HG02840 (cell line): Measurements from ENCODE around the gene TSHZ2.
"Not testable (repeated sequence)": the region's sequence is repeated elsewhere in the genome, so short reads cannot be mapped to it uniquely, and the experiment has no call there.

Experiments
- ATAC-seq: cut with Tn5 transposase; IDR thresholded peaks from one replicate; pipeline ENCODE4 v1.9.1; 2021; ENCODE audit warnings: mild to moderate bottlenecking, moderate library complexity, moderate number of reproducible peaks; ENCODE audit not compliant: unreplicated experiment, low FRiP score

TSHZ2 gene

DNA sequence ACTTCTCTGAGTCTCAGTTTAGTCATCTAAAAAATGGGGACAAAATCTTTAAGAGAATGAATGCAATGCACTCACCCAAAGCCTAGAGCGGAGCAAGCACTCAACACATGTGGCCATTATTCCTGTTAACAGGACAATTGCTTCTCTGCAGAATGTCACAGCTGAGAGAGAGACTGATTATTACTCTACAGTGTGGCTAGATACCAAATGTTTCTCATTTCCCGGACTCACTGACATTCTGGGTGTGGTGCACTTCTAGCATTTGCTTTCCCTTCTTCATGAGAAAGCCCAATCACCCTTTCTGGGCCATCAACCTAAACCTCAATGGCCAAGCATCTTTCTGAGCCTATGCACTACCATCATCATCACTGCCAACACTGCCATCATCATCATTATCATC lies 347.6 kb downstream of the TSHZ2 start:
- ATAC-seq = no peak

DNA sequence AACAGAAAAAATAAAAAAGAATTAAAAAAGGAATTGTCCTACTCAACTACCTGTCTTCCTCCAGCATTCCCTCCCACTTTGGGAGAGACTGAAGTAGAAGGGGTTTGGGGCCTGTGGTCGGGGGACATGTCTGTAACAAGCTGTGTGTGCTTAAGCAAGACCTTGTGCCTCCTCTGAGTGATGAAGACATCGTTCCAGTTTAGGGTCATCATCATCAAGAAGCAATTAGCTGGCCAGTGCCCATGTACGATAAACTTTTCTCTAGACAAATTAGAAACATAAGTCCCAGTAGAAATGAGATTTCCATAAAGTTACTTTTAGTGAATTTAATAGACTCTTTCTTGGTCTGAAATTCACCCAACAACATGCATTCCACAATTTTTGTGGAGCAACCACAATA lies 348.5 kb downstream of the TSHZ2 start:
- ATAC-seq = no peak

DNA sequence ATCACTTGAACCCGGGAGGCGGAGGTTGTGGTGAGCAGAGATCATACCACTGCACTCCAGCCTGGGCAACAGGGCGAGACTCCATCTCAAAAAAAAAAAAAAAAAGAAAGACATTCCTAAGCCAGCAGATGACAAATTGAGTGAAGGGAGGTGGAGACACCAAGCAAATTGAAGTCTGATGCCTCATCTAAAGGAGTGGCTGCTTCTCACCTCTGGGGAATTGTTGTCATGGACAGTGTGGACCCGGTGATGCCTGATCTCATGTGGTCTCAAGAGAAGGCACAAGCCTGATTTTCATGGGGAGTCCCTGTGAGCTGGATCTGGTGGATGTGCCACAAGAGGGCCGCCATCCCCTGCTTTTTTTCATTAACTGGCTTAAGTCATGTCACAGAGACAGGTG lies 349.4 kb downstream of the TSHZ2 start:
- no peak for ATAC-seq

DNA sequence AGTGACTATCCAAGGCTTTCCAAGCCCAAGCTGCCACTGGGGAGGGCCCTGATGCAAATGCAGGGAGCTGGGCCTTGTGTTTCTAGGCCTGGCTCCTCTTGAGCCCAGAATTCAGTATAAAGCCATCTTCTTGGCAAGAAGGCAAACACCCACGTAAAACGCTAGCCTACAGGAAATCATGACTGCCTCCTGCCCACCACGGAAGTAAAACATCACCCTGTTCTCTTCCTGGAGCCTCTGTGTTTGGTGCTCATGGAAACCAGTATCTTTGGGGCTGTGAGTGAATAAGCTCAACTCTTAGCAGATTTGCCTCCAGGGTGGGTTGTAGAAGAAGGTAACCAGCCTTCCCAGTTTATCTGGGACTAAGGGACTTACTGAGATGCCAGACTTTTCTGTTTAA lies 350.5 kb downstream of the TSHZ2 start:
- ATAC-seq = no peak

DNA sequence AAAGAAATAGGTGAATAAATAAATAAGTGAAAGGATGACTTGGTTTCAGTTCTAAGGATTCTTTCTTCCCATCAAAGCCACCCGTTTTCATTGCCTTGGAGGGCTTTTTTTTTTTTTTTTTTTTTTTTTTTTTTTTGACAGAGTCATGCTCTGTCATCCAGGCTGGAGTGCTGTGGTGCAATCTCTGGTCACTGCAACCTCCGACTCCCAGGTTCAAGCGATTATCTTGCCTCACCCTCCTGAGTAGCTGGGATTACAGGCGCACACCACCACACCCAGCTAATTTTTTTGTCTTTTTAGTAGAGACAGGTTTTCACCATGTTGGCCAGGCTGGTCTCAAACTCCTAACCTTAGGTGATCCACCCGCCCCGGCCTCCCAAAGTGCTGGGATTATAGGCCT lies 351.3 kb downstream of the TSHZ2 start:
- not testable (repeated sequence) for ATAC-seq

DNA sequence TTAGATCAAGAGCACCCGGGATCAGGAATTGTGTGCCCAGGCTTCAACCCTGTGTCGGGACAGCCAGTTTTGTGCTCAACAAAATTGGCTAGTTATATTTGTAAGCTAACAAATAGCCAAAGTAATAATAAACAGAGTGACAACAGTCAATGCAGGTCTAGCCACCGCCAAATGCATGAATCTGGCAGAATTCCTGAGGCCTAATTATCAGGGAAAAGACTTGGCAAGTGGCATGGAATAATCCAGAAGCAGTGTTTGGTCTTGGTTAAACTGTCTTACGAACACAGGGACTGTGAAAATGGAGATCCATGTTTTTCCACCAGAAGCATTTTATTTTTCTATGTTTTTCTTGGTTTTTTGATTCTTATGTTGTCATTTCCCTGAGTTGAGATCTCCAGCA lies 352.7 kb downstream of the TSHZ2 start:
- ATAC-seq = no peak

DNA sequence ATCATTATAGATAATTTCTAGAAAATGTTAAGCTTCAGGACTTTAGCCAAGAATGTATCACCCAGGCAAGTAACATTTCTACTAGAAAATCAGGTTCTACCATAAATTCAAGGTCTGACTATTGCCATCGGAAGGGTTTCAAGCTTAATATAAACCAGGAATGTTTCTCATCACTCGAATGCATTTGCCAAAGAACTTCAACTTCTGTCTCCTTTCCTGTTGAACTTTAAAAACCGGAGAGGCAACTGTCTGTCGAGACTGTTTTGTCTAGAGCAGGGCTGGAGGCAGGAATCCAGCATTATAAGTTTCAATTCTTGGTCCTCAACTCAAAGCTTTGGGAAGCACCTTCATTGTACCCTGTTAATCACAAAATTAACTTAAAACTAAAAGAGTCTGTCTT lies 356.8 kb downstream of the TSHZ2 start:
- no peak for ATAC-seq

DNA sequence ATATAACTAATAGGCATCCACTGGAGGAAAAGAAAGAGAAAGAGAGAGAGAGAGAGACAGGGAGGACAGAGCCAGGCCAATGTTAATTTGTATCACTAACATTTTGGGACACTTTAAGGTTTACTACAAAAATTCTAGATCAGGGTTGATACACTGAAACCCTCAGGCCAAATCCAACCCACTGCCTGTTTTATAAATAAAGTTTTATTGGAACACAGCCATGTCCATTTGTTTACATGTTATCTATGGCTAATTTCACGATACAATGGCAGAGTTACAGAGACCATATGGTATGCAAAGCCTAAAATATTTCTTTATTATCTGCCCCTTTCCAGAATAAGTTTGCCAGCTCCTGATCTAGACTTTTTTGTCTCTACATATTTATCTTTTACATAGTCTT lies 357.6 kb downstream of the TSHZ2 start:
- no peak for ATAC-seq

DNA sequence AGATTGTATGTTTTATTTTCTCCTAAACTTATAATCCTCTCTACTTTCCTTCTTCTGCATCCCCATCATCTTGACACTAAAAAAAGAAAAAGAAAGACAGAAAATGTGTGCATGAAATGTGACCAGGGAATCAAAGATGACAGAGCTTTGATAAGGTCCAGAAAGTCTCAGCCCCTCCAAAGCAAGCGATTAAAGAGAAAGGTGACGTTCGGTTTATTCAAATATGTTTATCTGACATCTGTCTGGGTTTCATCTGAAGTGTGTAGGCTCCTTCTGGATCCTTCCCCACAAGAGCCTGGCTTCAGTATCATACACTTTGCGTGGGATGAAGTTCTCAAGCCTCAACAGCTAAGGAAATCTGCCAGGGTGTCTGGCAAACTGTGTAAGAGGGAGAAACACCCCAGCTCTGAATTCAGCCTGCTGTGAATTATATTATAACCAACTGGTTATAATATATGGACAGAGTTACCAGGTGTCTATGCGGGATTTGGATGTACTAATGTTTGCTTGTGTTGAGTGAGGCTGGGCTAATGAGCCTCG lies 358.5 kb downstream of the TSHZ2 start:
- ATAC-seq = no peak

DNA sequence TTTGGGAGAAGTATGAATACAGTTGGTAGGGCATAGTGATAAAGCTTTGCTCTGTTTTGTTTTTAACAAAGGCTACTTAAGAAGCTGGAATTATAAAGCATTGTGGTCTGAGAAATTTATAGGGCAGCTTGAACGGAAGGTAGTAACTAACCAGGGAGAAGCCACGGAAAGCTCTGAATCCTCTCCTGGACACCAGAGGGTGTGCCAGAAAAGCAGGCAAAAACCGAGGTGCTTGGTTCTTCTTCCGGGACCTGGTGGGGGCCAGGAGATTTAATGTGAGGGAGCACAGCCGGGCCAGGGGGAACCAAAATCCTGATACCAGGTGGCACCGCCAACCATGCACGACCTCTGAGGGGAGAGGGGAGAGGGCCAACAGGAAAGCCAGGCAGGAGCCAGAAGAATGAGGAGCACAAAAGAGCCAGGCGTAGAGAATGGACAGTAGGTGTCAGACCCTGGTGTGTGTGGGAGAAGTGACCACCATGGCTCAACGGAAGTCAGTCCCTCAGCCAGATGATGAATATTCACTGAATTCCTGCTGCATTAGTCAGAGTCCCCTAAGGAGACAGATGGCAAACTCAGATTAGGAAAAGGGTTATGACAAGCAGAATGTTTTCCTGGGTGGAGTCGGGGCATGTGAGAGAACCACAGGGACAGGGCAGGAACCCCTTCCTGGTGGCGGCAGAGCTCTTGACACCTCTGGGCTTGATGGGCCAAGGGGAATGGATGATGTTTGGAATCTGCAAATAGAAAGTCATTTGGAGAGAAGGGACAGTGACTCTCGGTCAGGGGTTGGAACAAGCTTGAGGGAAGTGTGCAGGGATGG lies 359.2 kb downstream of the TSHZ2 start:
- no peak for ATAC-seq

DNA sequence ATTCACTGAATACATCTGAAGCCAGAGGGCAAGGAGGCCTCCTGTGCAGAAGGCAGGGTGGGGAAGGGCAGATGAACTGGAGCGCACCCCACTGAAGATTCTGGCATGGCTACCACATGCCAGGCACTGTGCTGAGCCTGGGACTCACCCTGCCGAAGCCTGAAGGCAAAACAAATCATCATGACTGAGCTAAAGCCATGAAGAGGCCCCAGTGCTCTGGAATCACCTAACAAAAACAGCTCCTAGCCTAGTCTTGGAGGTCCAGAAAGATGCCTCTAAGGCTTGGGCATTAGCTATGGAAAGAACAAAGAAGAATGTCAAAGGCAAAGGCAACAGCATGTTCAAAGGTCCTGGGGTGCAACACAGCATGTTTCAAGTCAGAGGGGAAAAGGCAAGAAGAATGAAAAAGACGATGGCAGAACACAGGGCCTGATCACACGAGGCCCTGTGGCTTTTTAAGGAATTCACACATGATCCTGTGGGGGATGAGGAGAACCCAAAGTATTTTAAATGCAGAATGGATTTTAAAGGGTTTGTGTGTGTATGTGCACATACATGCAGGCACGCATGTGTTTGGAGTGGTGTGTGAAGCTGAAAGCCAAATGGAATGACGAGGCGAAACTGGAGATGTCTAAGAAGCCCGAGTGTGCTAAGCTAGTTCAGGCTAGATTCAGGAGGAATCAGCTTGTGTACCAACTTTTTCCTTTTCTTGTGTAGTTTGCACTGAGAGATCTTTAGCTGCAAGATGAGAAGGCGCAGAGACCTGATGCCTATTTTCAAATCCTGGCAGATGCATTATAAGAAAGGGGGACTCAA lies 360.1 kb downstream of the TSHZ2 start:
- ATAC-seq = no peak

DNA sequence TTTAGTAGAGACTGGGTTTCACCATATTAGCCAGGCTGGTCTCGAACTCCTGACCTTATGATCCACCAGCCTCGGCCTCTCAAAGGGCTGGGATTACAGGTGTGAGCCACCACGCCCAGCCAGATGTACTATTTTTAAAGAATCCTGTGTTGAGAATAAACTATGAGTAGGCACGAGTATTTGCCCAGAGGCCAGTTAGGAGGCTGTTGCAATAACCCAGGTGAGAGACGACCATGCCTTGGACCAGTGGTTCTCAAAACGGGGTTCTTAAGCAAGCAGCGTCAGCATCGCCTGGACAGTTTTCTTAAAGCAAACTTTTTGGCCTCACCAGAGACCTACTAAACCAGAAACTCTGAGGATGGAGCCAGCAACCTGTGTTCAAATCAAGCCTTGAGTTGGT lies 362.7 kb downstream of the TSHZ2 start:
- ATAC-seq = no peak

DNA sequence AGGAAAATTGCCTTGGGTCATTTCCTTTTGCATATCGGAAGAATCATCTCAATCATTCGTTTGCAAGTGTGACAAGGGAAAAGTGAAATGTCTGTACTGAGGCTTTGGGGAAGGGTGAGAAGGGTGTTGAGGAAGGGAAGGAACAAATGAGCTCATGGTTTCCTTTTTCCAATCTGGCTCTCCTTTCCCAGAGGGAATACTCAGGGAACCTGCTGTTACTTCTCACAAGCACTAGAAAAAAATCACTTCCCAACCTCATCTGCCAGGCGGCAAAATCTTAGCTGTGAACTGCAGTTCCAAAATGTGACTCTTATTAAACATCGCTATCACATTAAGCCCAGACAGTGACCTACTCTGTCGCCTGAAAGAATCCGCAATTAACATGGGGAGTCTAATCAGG lies 363.4 kb downstream of the TSHZ2 start:
- ATAC-seq = no peak

DNA sequence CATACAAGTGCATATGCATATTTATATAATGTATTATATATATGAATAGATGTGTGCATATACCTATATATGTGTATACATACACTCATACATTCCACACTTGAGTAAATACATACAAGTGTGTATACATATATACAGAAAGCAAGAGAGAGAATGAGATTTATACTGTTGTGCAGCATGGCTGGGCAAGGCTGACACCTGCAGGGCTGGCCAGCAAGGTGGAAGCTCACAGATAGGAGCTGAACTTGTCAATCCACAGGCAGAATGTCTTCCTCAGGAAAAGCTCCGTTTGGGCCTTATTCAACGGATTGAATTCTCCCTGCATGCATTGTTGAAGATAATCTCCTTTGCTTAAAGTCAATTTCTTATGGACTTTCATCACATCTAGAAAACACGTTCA lies 364.7 kb downstream of the TSHZ2 start:
- no peak for ATAC-seq

DNA sequence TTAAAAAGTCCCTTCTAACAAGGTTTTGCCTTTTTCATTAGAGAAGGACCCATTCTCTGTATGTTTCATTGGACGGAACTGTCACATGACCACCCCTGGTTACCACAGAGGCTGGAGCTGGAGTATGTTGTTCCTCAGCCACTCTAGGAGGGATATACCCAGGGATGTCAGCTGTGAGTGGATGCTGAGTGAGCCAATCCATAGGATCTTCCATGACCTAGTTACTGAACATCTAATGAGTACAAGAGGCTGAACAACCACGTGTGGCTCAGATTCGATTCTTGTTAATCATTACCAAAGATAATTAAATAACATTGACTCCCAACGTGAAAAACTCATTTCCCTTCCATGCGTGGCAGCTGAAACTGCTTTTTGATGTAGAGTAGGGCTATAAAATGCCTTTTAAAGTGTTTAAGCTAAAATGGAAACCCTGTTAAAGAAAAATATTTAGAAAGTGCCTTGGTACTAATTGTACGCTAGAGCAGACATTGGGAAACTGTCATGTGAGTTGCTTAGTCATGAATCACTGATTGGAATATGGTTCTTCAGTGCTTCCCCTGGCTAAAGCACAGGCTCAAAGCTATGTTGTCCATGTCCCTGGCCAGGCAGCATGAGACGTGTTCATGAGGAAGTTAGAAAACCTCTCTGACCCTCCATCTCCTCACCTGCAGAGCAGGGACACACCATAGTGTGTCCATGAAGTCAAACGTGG lies 365.4 kb downstream of the TSHZ2 start:
- no peak for ATAC-seq

DNA sequence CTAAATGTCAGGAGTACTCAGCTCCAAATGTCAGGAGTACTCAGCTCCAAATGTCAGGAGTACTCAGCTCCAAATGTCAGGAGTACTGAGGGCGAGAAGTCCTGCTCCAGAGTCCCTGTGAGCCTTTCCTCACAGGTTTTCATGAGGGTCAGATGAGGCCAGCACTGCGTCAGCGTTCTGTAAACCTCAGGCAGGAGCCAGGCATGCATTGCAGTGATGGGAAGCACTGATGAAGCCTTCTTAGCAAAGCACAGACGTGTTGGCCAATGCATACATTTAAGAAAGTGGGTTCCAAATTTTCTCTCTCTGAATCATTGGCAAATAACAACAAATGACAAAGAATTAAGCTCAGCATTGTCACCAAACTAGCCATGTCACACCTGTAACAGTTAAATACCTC lies 366.6 kb downstream of the TSHZ2 start:
- ATAC-seq = no peak

DNA sequence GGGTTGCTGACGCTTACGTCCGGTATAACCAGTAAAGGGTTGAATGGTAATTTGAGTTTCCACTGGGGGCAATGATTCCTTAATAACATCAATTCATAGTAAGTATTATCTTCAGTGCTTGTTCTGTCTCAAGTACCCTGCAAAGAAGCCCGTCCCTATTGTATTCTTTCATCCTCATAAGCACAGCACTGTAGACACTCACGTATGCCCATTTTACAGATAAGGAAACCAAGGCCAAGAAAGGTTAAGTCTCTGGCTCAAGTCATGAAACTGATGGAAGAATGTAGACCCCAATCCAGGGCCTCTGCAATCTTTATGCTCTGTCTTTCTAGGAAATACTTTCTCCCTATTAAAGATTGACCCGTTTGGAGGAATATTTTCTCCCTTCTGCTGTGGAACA lies 370.3 kb downstream of the TSHZ2 start:
- no peak for ATAC-seq

DNA sequence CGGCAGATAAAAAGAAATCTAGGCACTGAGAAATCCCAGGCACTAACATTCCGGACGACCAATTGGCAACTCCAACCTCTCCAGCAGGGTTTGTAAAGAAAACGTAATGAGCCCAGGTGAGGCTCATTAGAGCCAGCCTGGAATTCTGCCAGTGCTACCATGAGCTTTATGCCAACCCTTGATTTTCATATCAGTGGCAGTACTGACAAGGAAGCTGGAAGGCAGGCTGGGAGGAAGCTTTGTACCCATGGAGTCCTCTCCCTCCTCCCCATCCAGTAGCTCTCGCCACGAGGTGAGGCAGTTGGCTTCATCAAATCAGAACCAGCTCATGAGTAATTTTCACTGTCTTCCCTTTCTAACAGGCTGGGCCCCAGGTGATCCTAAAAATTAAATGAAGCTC lies 371.3 kb downstream of the TSHZ2 start:
- ATAC-seq = no peak

DNA sequence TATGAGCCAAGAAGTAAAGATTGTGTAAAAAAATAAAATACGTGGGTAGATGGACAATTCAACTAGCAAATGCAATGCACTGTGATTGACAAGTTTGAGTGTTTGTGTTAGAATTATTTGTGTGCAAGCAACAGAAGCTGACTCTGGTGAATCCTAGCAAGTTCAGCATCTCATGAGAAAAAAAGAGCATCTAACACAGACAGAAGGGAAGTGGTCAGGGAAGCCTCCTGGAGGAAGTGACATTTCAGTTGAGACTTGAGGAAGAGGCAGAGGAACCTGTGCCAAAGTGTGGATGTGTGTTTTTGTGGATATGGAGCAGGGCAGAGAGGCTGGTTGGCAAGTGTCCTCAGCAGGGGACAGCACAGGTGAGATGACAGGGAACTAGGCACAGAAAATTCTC lies 372.7 kb downstream of the TSHZ2 start:
- ATAC-seq = no peak

DNA sequence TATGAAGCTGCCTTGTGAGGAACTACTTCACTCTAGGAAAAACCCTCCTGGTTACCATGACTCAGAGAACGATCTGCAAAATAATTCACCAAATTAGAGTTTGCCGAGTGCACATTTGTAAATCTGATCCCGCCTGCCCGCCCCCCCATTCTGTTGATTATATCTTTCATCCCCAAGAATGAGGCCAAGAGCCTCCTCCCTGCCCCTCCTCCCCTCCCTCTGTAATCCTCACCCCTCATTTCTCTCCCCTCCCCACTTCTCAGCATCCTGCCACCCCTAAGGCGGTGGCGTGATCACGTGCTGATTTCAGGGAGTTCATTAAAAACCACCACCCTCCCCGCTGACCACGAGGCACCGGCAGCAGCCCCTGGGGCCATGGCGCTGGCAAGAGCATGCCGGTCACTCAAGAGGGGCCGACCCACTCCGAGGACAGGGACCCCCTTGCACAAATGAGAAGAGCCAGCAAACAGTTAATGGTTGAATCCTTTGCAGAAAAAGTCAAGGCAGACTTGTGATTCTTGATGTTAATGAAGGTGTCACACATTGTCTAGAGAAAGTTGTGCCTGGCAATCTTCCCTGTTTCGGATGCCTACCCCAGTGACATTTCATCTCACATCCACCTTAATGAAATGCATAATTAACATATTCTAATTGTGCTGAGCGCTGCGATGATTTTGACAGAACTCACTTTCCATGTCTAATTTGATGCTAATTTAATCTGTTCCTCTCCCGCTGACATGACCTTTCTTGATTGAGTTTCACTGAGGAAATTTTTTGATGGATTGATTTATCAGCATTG lies 373.6 kb downstream of the TSHZ2 start:
- ATAC-seq = no peak
